ENCODE measurements around the gene GJA3.

GJA3 gene

GRCh38 chr13:20132052-20132634 is 28.7 kb downstream of the GJA3 start:
- FAIRE-seq, result no peak
- no peak for DNase-seq (ENCODE audit: insufficient read length, low spot score)
- no peak for TF ChIP-seq CTCF (IDR thresholded peaks at IDR 0.05; ENCODE audit: insufficient read depth, missing control alignments)

GRCh38 chr13:20131057-20131832 is 29.6 kb downstream of the GJA3 start:
- DNase-seq (ENCODE audit: insufficient read length, low spot score) (no peak), FAIRE-seq (no peak)

GRCh38 chr13:20130652-20131051 is 30.2 kb downstream of the GJA3 start:
- TF ChIP-seq CTCF (IDR thresholded peaks at IDR 0.05; ENCODE audit: insufficient read depth, missing control alignments), result no peak
- FAIRE-seq, result no peak
- DNase-seq (ENCODE audit: insufficient read length, low spot score), result no peak

More at GRCh38 chr13:20131057-20131832, 29.6 kb downstream of the GJA3 start:
- no peak for TF ChIP-seq CTCF (IDR thresholded peaks at IDR 0.05; ENCODE audit: insufficient read depth, missing control alignments)

GRCh38 chr13:20130012-20130411 is 30.8 kb downstream of the GJA3 start:
- DNase-seq (ENCODE audit: insufficient read length, low spot score) (no peak), FAIRE-seq (no peak)
- no peak for TF ChIP-seq CTCF (IDR thresholded peaks at IDR 0.05; ENCODE audit: insufficient read depth, missing control alignments)

GRCh38 chr13:20129076-20129475 is 31.8 kb downstream of the GJA3 start:
- no peak for DNase-seq (ENCODE audit: insufficient read length, low spot score)
- TF ChIP-seq CTCF (IDR thresholded peaks at IDR 0.05; ENCODE audit: insufficient read depth, missing control alignments), result no peak
- no peak for FAIRE-seq

GRCh38 chr13:20128459-20128931 is 32.4 kb downstream of the GJA3 start:
- FAIRE-seq (no peak), DNase-seq (ENCODE audit: insufficient read length, low spot score) (no peak)
- TF ChIP-seq CTCF (IDR thresholded peaks at IDR 0.05; ENCODE audit: insufficient read depth, missing control alignments), result no peak
